Tibial nerve (tissue), 4 donors: ENCODE data around the gene ADAT2.

Experiments
- CTCF ChIP-seq, 5 experiments: fragments of 200-600 bp in 3 of 5; fragments of 450-650 bp in 2 of 5; sonication (generic) in 3 of 5; IDR thresholded peaks; one replicate each; pipeline ENCODE4 v1.5.1; 2016 to 2019; ENCODE audit warnings: antibody characterized with exemption in 5 of 5, mild to moderate bottlenecking in 3 of 5, moderate library complexity in 2 of 5
- EP300 ChIP-seq, 2 donors: sonication (generic); formaldehyde crosslinking; IDR thresholded peaks; one replicate each; pipeline ENCODE4 v1.6.1; 2017; ENCODE audit warnings: antibody characterized with exemption in 2 of 2, mild to moderate bottlenecking in 1 of 2
- POLR2A ChIP-seq, 2 donors: fragments of 450-650 bp; IDR thresholded peaks; one replicate each; pipeline ENCODE4 v1.6.1; 2017; ENCODE audit warnings: antibody characterized with exemption in 2 of 2, mild to moderate bottlenecking in 2 of 2, moderate library complexity in 2 of 2

DNA sequence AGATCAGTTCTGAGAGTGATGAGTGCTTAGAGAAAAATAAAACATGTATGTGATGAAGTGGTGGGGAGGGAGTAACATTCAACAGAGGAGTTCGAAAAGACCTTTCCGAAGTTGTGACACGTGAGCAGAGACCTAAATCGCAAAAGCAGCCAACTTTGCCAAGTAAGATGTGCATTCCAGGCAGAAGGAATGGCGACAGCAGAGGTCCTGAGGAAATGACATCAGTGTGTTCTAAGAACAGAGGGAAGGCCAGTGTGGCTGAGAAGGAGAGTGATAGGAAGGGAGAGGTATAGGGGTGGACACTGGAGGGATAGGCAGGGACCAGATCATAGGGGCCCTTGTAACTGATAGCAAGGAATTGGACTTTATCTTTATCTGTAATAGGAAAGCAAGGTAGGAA is 51.3 kb downstream of the ADAT2 start:
- no peak for TF ChIP-seq CTCF (IDR thresholded peaks at IDR 0.05)
- TF ChIP-seq EP300 (IDR thresholded peaks at IDR 0.05), result no peak
- no peak for TF ChIP-seq POLR2A (IDR thresholded peaks at IDR 0.05)
